HEK293 (cell line): ENCODE data around the gene SULT2B1.

Experiments
- BCL11B ChIP-seq: fragments of 450-650 bp; formaldehyde crosslinking; IDR thresholded peaks from 2 replicates; pipeline ENCODE4 v1.5.1; 2016; ENCODE audit warnings: low read depth, missing biosample characterization, missing genetic modification characterization
- ELK4 ChIP-seq: IDR thresholded peaks from 2 replicates; pipeline ENCODE4 v1.6.1; 2011; ENCODE audit warnings: mild to moderate bottlenecking, low read depth, low read length, borderline replicate concordance
- GLI4 ChIP-seq: fragments of 450-650 bp; formaldehyde crosslinking; IDR thresholded peaks from 2 replicates; pipeline ENCODE4 v1.5.1; 2016; ENCODE audit warnings: missing biosample characterization, missing genetic modification characterization
- IKZF3 ChIP-seq: fragments of 450-650 bp; IDR thresholded peaks from 2 replicates; pipeline ENCODE4 v1.5.0; 2018; ENCODE audit warnings: missing biosample characterization, mild to moderate bottlenecking, missing genetic modification characterization, moderate library complexity
- KLF9 ChIP-seq: fragments of 450-650 bp; formaldehyde crosslinking; IDR thresholded peaks from 2 replicates; pipeline ENCODE4 v1.5.1; 2016; ENCODE audit warnings: missing biosample characterization, missing genetic modification characterization, low read depth
- PRDM1 ChIP-seq: fragments of 450-650 bp; formaldehyde crosslinking; IDR thresholded peaks from 2 replicates; pipeline ENCODE4; 2016; ENCODE audit warnings: missing biosample characterization, missing genetic modification characterization
- PRDM6 ChIP-seq: fragments of 450-650 bp; formaldehyde crosslinking; IDR thresholded peaks from 2 replicates; pipeline ENCODE4 v1.5.1; 2017; ENCODE audit warnings: missing biosample characterization, missing genetic modification characterization
- SP7 ChIP-seq: fragments of 450-650 bp; formaldehyde crosslinking; IDR thresholded peaks from 2 replicates; pipeline ENCODE4 v1.5.1; 2016; ENCODE audit warnings: missing biosample characterization, missing genetic modification characterization
- ZBTB1 ChIP-seq: fragments of 450-650 bp; formaldehyde crosslinking; IDR thresholded peaks from 2 replicates; pipeline ENCODE4 v1.5.1; 2016; ENCODE audit warnings: missing biosample characterization, missing genetic modification characterization
- ZBTB20 ChIP-seq: fragments of 450-650 bp; formaldehyde crosslinking; IDR thresholded peaks from 2 replicates; pipeline ENCODE4 v1.5.1; 2016; ENCODE audit warnings: missing biosample characterization, missing genetic modification characterization
- ZBTB48 ChIP-seq: fragments of 450-650 bp; formaldehyde crosslinking; IDR thresholded peaks from 2 replicates; pipeline ENCODE4 v1.5.1; 2016; ENCODE audit warnings: missing biosample characterization, missing genetic modification characterization
- ZBTB49 ChIP-seq: fragments of 450-650 bp; formaldehyde crosslinking; IDR thresholded peaks from 2 replicates; pipeline ENCODE4 v1.5.1; 2016; ENCODE audit warnings: missing biosample characterization, missing genetic modification characterization, low read depth
- ZFHX2 ChIP-seq: fragments of 450-650 bp; formaldehyde crosslinking; conservative IDR thresholded peaks from 2 replicates; pipeline ENCODE4 v1.5.1; 2016; ENCODE audit warnings: missing biosample characterization, missing genetic modification characterization
- ZIC2 ChIP-seq: fragments of 450-650 bp; formaldehyde crosslinking; IDR thresholded peaks from 2 replicates; pipeline ENCODE4 v1.5.1; 2016; ENCODE audit warnings: missing biosample characterization, missing genetic modification characterization
- ZNF114 ChIP-seq: fragments of 450-650 bp; formaldehyde crosslinking; IDR thresholded peaks from 2 replicates; pipeline ENCODE4 v1.5.0; 2017; ENCODE audit warnings: missing biosample characterization, missing genetic modification characterization
- ZNF132 ChIP-seq: fragments of 450-650 bp; formaldehyde crosslinking; IDR thresholded peaks from 2 replicates; pipeline ENCODE4 v1.5.1; 2017; ENCODE audit warnings: missing biosample characterization, missing genetic modification characterization, borderline replicate concordance
- ZNF138 ChIP-seq: fragments of 450-650 bp; formaldehyde crosslinking; IDR thresholded peaks from 2 replicates; pipeline ENCODE4 v1.5.1; 2016; ENCODE audit warnings: missing biosample characterization, missing genetic modification characterization, borderline replicate concordance
- ZNF23 ChIP-seq: fragments of 450-650 bp; formaldehyde crosslinking; IDR thresholded peaks from 2 replicates; pipeline ENCODE4 v1.5.1; 2016; ENCODE audit warnings: missing biosample characterization, missing genetic modification characterization, borderline replicate concordance
- ZNF274 ChIP-seq, 2 experiments: fragments of 200-500 bp in 1 of 2; fragments of 450-650 bp in 1 of 2; sonication (Bioruptor generic) in 1 of 2; formaldehyde crosslinking in 1 of 2; IDR thresholded peaks; 2 replicates each; pipeline versions ENCODE4 v1.5.1 to v1.6.1; 2014 to 2016; ENCODE audit warnings: borderline replicate concordance in 1 of 2, inconsistent platforms in 1 of 2, low read length in 1 of 2, missing biosample characterization in 1 of 2, missing genetic modification characterization in 1 of 2
- ZNF311 ChIP-seq: fragments of 450-650 bp; formaldehyde crosslinking; IDR thresholded peaks from 2 replicates; pipeline ENCODE4 v1.5.1; 2017; ENCODE audit warnings: missing biosample characterization, missing genetic modification characterization, borderline replicate concordance
- ZNF404 ChIP-seq: fragments of 450-650 bp; formaldehyde crosslinking; IDR thresholded peaks from 2 replicates; pipeline ENCODE4 v1.5.1; 2017; ENCODE audit warnings: missing biosample characterization, missing genetic modification characterization
- ZNF426 ChIP-seq: fragments of 450-650 bp; formaldehyde crosslinking; IDR thresholded peaks from 2 replicates; pipeline ENCODE4 v1.5.1; 2017; ENCODE audit warnings: missing biosample characterization, missing genetic modification characterization, mild to moderate bottlenecking, inconsistent platforms, moderate library complexity
- ZNF513 ChIP-seq: fragments of 450-650 bp; IDR thresholded peaks from 2 replicates; pipeline ENCODE4 v1.5.1; 2018; ENCODE audit warnings: missing biosample characterization, missing genetic modification characterization
- ZNF530 ChIP-seq: fragments of 450-650 bp; formaldehyde crosslinking; IDR thresholded peaks from 2 replicates; pipeline ENCODE4 v1.5.1; 2016; ENCODE audit warnings: low read depth, missing biosample characterization, missing genetic modification characterization
- ZNF544 ChIP-seq: fragments of 450-650 bp; formaldehyde crosslinking; IDR thresholded peaks from 2 replicates; pipeline ENCODE4 v1.5.0; 2017; ENCODE audit warnings: missing biosample characterization, missing genetic modification characterization
- ZNF549 ChIP-seq: fragments of 450-650 bp; IDR thresholded peaks from 2 replicates; pipeline ENCODE4 v1.5.1; 2018; ENCODE audit warnings: missing biosample characterization, missing genetic modification characterization, mild to moderate bottlenecking, inconsistent platforms, moderate library complexity
- ZNF560 ChIP-seq: fragments of 450-650 bp; formaldehyde crosslinking; IDR thresholded peaks from 2 replicates; pipeline ENCODE4 v1.5.1; 2017; ENCODE audit warnings: missing biosample characterization, missing genetic modification characterization, borderline replicate concordance
- ZNF580 ChIP-seq: fragments of 450-650 bp; formaldehyde crosslinking; IDR thresholded peaks from 2 replicates; pipeline ENCODE4 v1.5.1; 2016; ENCODE audit warnings: missing biosample characterization, missing genetic modification characterization
- ZNF624 ChIP-seq: fragments of 450-650 bp; formaldehyde crosslinking; IDR thresholded peaks from 2 replicates; pipeline ENCODE4 v1.5.1; 2017; ENCODE audit warnings: missing biosample characterization, missing genetic modification characterization
- ZNF629 ChIP-seq: fragments of 450-650 bp; formaldehyde crosslinking; IDR thresholded peaks from 2 replicates; pipeline ENCODE4 v1.5.1; 2017; ENCODE audit warnings: missing biosample characterization, missing genetic modification characterization
- ZNF639 ChIP-seq: fragments of 450-650 bp; formaldehyde crosslinking; IDR thresholded peaks from 2 replicates; pipeline ENCODE4 v1.5.1; 2016; ENCODE audit warnings: missing biosample characterization, missing genetic modification characterization
- ZNF660 ChIP-seq: fragments of 450-650 bp; IDR thresholded peaks from 2 replicates; pipeline ENCODE4 v1.5.1; 2018; ENCODE audit warnings: missing biosample characterization, mild to moderate bottlenecking, missing genetic modification characterization

SULT2B1 gene

GRCh38 chr19:48646001-48646721 is 94.2 kb downstream of the SULT2B1 start, which contains the start of gene CA11 (continued):
- no peak for TF ChIP-seq ELK4
- TF ChIP-seq KLF9 (tag by site-specific recombination), result peak; percentile 70
- TF ChIP-seq ZNF624 (tag by site-specific recombination), result no peak
- no peak for TF ChIP-seq ZBTB1 (tag by site-specific recombination)
- no peak for TF ChIP-seq ZNF23
- TF ChIP-seq ZNF549 (tag by site-specific recombination), result no peak
- peak; percentile 55; the same call in 1 of the 2 replicates for TF ChIP-seq IKZF3 (tag by site-specific recombination)
- TF ChIP-seq SP7 (tag by site-specific recombination), result peak; percentile 74
- peak; percentile 90; the same call in 1 of the 2 replicates for TF ChIP-seq ZBTB20 (tag by site-specific recombination)
- TF ChIP-seq BCL11B (tag by site-specific recombination), result peak; percentile 88
- TF ChIP-seq ZIC2 (tag by site-specific recombination), result peak; percentile 96
- TF ChIP-seq ZNF426 (tag by site-specific recombination), result no peak
- TF ChIP-seq ZNF114 (tag by site-specific recombination), result no peak
- TF ChIP-seq ZNF530 (tag by site-specific recombination), result no peak
- peak; percentile 97 for TF ChIP-seq ZFHX2 (tag by site-specific recombination)
- TF ChIP-seq ZNF544 (tag by site-specific recombination), result no peak
- no peak for TF ChIP-seq ZNF580
- no peak for TF ChIP-seq ZNF311 (tag by site-specific recombination)
- no peak for TF ChIP-seq PRDM6
- no peak for TF ChIP-seq ZBTB49 (tag by site-specific recombination)
- TF ChIP-seq ZBTB48 (tag by site-specific recombination), result peak; percentile 63
- TF ChIP-seq ZNF404 (tag by site-specific recombination), result no peak
- no peak; the same call in 1 of the 2 replicates for TF ChIP-seq ZNF639 (tag by site-specific recombination)
- peak; percentile 5; the same call in 1 of the 2 replicates for TF ChIP-seq GLI4
- TF ChIP-seq ZNF132 (tag by site-specific recombination), result no peak
- peak; percentile 64; the same call in 1 of the 2 replicates for TF ChIP-seq ZNF629 (tag by site-specific recombination)
- TF ChIP-seq ZNF513, result no peak; the same call in none of the 2 replicates
- no peak for TF ChIP-seq ZNF274 (IDR thresholded peaks at IDR 0.05; ENCODE audit: low read length)
- TF ChIP-seq ZNF274 (tag by site-specific recombination; IDR thresholded peaks at IDR 0.05; ENCODE audit: borderline replicate concordance), result no peak; the same call in 1 of the 2 replicates
- TF ChIP-seq ZNF660 (tag by site-specific recombination), result peak; percentile 57; the same call in 1 of the 2 replicates
- TF ChIP-seq ZNF560 (tag by site-specific recombination), result no peak
- peak; percentile 95 for TF ChIP-seq PRDM1 (tag by site-specific recombination)
- TF ChIP-seq ZNF138, result no peak
